Lung (tissue), 12 donors: Measurements from ENCODE around the gene ZBTB4. TPM values are rescaled to one million over a fixed set of nuclear protein-coding genes. Genes with fewer than 3 reads are reported as not detected.

Experiments used
- ATAC-seq: fragments of 200-7000 bp; cut with Tn5 transposase; one replicate; pipeline ENCODE4 v1.9.1; 2020; ENCODE audit warnings: moderate number of reproducible peaks; ENCODE audit not compliant: insufficient read depth, low FRiP score
- DNase-seq, 3 donors: peaks; one replicate each; pipeline ENCODE4 v3.0.0-alpha.2; 2013 to 2017
- H3K27ac ChIP-seq, 2 donors: one replicate each; pipeline ENCODE4 v1.5.1; 2013; ENCODE audit warnings: mild to moderate bottlenecking in 2 of 2, moderate library complexity in 2 of 2, control low read depth in 1 of 2, inconsistent platforms in 1 of 2, low read depth in 1 of 2, low read length in 1 of 2
- H3K27me3 ChIP-seq, 3 donors: one replicate each; pipeline ENCODE4 v1.5.1; 2013; ENCODE audit warnings: low read length in 2 of 3; ENCODE audit not compliant: control insufficient read depth in 3 of 3, insufficient read depth in 3 of 3
- H3K36me3 ChIP-seq, 4 donors: one replicate each; pipeline ENCODE4 v1.5.1; 2013; ENCODE audit warnings: low read length in 4 of 4, mild to moderate bottlenecking in 1 of 4, moderate library complexity in 1 of 4; ENCODE audit not compliant: control insufficient read depth in 4 of 4, insufficient read depth in 4 of 4
- H3K4me1 ChIP-seq, 5 donors: one replicate each; pipeline ENCODE4 v1.5.1; 2013; ENCODE audit warnings: low read length in 5 of 5, mild to moderate bottlenecking in 2 of 5, moderate library complexity in 1 of 5; ENCODE audit not compliant: control insufficient read depth in 5 of 5, insufficient read depth in 5 of 5
- H3K4me3 ChIP-seq: one replicate; pipeline ENCODE4 v1.5.1; 2013; ENCODE audit warnings: mild to moderate bottlenecking, control low read depth, moderate library complexity
- H3K9ac ChIP-seq, 2 donors: one replicate each; pipeline ENCODE4 v1.5.1; 2013; ENCODE audit warnings: low read length in 2 of 2, control low read depth in 1 of 2; ENCODE audit not compliant: insufficient read depth in 1 of 2
- H3K9me3 ChIP-seq, 4 donors: one replicate each; pipeline ENCODE4 v1.5.1; 2013; ENCODE audit warnings: low read length in 3 of 4, mild to moderate bottlenecking in 1 of 4, moderate library complexity in 1 of 4; ENCODE audit not compliant: control insufficient read depth in 4 of 4, insufficient read depth in 3 of 4
- WGBS, 2 donors: extraction: QIAGEN DNeasy Blood & Tissue Kit; methylation state at CpG; one replicate each; pipeline ENCODE4 v1.1.7; 2013; 5-methylcytosine and 5-hydroxymethylcytosine counted together
- polyA plus RNA-seq, 2 donors: library from polyadenylated mRNA; stranded (reverse); fragments of 200-250 nt; gene quantifications; one replicate each; pipeline ENCODE4 v1.2.1, GENCODE V29; 2013
- total RNA-seq, 2 donors: library from RNA; depleted of rRNA in 1 of 2; stranded (reverse); fragments of >200 nt in 1 of 2; gene quantifications; one replicate each; pipeline ENCODE4 v1.2.1, GENCODE V29; 2014 to 2021
- TF ChIP-seq, protein P1 (sequence below): IDR thresholded peaks from 2 replicates; pipeline ENCODE4 v1.5.1; 2012; ENCODE audit warnings: mild to moderate bottlenecking; ENCODE audit errors: control extremely low read depth, extremely low read depth
- donor health status: control.
- donor health status: control.
- donor health status: Bipolar disorder and iron deficiency.
- donor health status: healthy.
- donor health status: DM: yes; HTN: yes; CAD: no.

The ZBTB4 gene
- total and polyA plus RNA-seq, 4 donors: 20.1 to 56.4 (median 33.5) TPM

- ATAC-seq (no peak), DNase-seq (no peak)
- no peaks in the 10 kb centered on the region for H3K9me3 ChIP-seq
- WGBS, 2 donors: 94% methylated on average over 29 of the region's 29 CpGs
- H3K9ac ChIP-seq: no peak overlapping the region
- H3K4me3 ChIP-seq: no peak overlapping the region
- H3K27ac ChIP-seq: no peak overlapping the region
- H3K27me3 ChIP-seq: no peaks in the 10 kb centered on the region
- H3K4me1 ChIP-seq: no peaks in the 10 kb centered on the region
- TF ChIP-seq, protein P1, sequence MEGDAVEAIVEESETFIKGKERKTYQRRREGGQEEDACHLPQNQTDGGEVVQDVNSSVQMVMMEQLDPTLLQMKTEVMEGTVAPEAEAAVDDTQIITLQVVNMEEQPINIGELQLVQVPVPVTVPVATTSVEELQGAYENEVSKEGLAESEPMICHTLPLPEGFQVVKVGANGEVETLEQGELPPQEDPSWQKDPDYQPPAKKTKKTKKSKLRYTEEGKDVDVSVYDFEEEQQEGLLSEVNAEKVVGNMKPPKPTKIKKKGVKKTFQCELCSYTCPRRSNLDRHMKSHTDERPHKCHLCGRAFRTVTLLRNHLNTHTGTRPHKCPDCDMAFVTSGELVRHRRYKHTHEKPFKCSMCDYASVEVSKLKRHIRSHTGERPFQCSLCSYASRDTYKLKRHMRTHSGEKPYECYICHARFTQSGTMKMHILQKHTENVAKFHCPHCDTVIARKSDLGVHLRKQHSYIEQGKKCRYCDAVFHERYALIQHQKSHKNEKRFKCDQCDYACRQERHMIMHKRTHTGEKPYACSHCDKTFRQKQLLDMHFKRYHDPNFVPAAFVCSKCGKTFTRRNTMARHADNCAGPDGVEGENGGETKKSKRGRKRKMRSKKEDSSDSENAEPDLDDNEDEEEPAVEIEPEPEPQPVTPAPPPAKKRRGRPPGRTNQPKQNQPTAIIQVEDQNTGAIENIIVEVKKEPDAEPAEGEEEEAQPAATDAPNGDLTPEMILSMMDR: no peak
- no peaks in the 10 kb centered on the region for H3K36me3 ChIP-seq
These were observed 52.4 kb downstream of the ZBTB4 start for GRCh38 chr17:7426896-7427489.

DNA sequence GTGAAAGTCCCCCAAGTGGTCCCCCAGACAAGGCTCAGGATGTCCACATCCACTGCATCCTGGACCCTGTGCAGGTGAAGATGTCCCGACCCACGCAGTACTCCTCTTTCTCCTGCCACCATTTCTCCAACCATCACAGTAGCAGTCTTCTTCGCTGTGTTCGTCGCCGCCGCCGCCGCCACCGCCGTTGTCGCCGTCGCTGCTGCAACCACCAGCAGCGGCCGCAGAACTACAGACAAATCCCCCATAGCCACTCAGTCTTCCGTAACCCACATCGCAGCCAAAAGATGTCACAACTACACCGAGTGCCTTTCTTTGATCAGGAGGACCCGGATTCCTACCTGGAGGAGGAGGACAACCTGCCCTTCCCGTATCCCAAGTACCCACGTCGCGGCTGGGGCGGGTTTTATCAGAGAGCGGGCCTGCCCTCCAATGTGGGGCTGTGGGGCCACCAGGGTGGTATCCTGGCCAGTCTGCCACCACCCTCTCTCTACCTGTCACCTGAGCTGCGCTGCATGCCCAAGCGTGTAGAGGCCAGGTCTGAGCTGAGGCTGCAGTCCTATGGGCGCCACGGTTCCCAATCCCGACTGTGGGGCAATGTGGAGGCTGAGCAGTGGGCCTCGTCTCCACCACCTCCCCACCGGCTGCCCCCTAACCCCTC, 53.1 kb downstream of the ZBTB4 start:
- Histone ChIP-seq H3K4me1 (no peaks in the 10 kb centered on the region), H3K27me3 (no peaks in the 10 kb centered on the region), H3K27ac (no peak overlapping the region), H3K36me3 (no peaks in the 10 kb centered on the region), H3K9ac (no peak overlapping the region), H3K9me3 (no peaks in the 10 kb centered on the region), H3K4me3 (no peak overlapping the region)
- DNase-seq: no peak
- 93 to 96% methylated on average over 33 of the region's 33 CpGs for WGBS, 2 donors
- TF ChIP-seq, protein P1: no peak
- no peak for ATAC-seq

DNA sequence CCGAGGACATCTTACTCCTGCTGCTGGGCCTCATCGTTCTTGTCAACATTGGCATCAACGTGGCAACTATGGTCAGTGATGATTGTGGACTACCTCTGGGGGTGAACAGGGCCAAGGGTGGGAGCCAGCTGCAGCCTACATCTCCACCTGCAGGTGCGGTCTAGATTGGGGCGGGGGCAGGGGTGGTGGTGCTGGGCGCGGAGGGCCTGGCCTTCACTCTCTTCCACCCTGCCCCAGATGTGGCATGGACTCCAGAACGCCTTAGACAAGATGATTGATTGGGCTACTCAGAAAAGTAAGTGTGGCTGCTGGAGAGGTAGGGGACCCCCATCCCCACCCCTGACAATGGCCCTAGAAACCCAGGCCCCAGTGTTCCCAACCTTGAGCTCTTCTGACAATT, 53.7 kb downstream of the ZBTB4 start:
- no peaks in the 10 kb centered on the region for H3K27me3 ChIP-seq
- H3K36me3 ChIP-seq: no peaks in the 10 kb centered on the region
- no peaks in the 10 kb centered on the region for H3K9me3 ChIP-seq
- TF ChIP-seq, protein P1: no peak
- H3K4me1 ChIP-seq: no peaks in the 10 kb centered on the region
- WGBS, 2 donors: 86 to 88% methylated on average over 8 of the region's 8 CpGs
- ATAC-seq: no peak
- no peak for DNase-seq
- H3K4me3 ChIP-seq: no peak overlapping the region
- H3K27ac ChIP-seq: no peak overlapping the region
- H3K9ac ChIP-seq: no peak overlapping the region
